Stomach (tissue), 9 donors: ENCODE results near the gene LGALS8. TPM values are rescaled to one million over a fixed set of nuclear protein-coding genes. Genes with fewer than 3 reads are reported as not detected.

Experiments used
- DNase-seq, 2 donors: peaks; one replicate each; pipeline versions ENCODE4 v3.0.0 to v3.0.0-alpha.2; 2013 to 2019
- H3K27ac ChIP-seq, 5 donors: fragments of 200-600 bp in 4 of 5; sonication (generic) in 4 of 5; one replicate each; pipeline ENCODE4 v1.5.1; 2013 to 2019; ENCODE audit warnings: mild to moderate bottlenecking in 1 of 5, moderate library complexity in 1 of 5
- H3K27me3 ChIP-seq, 3 donors: fragments of 200-600 bp; sonication (generic); one replicate each; pipeline ENCODE4 v1.5.1; 2017 to 2019; ENCODE audit warnings: mixed run types in 1 of 3
- H3K36me3 ChIP-seq, 4 donors: fragments of 200-600 bp; sonication (generic); 1 replicate in 3 of 4; 2 replicates in 1 of 4; pipeline ENCODE4 v1.5.1; 2016 to 2019
- H3K4me1 ChIP-seq, 4 donors: fragments of 200-600 bp; sonication (generic); one replicate each; pipeline ENCODE4 v1.5.1; 2016 to 2019
- H3K4me3 ChIP-seq, 4 donors: fragments of 200-600 bp; sonication (generic) in 3 of 4; one replicate each; pipeline ENCODE4 v1.5.1; 2016 to 2019; ENCODE audit warnings: mild to moderate bottlenecking in 1 of 4
- H3K9me3 ChIP-seq, 4 donors: fragments of 200-600 bp; sonication (generic); one replicate each; pipeline ENCODE4 v1.5.1; 2016 to 2019
- EP300 ChIP-seq: sonication (generic); formaldehyde crosslinking; IDR thresholded peaks from one replicate; pipeline ENCODE4 v1.6.1; 2017; ENCODE audit warnings: antibody characterized with exemption
- POLR2A ChIP-seq, 4 donors: fragments of 450-650 bp; IDR thresholded peaks; one replicate each; pipeline ENCODE4 v1.6.1; 2016; ENCODE audit warnings: antibody characterized with exemption in 4 of 4, control low read depth in 2 of 4, mild to moderate bottlenecking in 1 of 4, moderate library complexity in 1 of 4
- POLR2AphosphoS5 ChIP-seq, 3 donors: sonication (generic); formaldehyde crosslinking; IDR thresholded peaks; one replicate each; pipeline ENCODE4 v1.6.1; 2016; ENCODE audit warnings: antibody characterized with exemption in 3 of 3
- WGBS, 5 donors: extraction: QIAGEN DNeasy Blood & Tissue Kit in 3 of 5; methylation state at CpG; one replicate each; pipeline versions ENCODE4 v1.1.5 to v1.1.7; 2013 to 2018; 5-methylcytosine and 5-hydroxymethylcytosine counted together
- intact Hi-C: fragments of 100-400 bp; cut with DNase I; formaldehyde crosslinking; loops from one replicate; pipeline ENCODE4 v1.15.1; 2023; ENCODE audit warnings: low total_unique reads
- polyA plus RNA-seq, 3 donors: library from polyadenylated mRNA; stranded (reverse); fragments of 200-250 nt; gene quantifications; one replicate each; pipeline ENCODE4 v1.2.3, GENCODE V29; 2013
- total RNA-seq, 5 donors: library from RNA; depleted of rRNA; stranded (reverse); fragments of >200 nt; gene quantifications; one replicate each; pipeline versions ENCODE4 v1.1.0 to v1.2.3, GENCODE V29; 2014 to 2016
- TF ChIP-seq, protein P1 (sequence below), 7 experiments: fragments of 450-650 bp in 4 of 7; fragments of 200-600 bp in 3 of 7; sonication (generic) in 3 of 7; IDR thresholded peaks; one replicate each; pipeline ENCODE4 v1.5.1; 2016 to 2019; ENCODE audit warnings: antibody characterized with exemption in 7 of 7, control low read depth in 2 of 7, mild to moderate bottlenecking in 1 of 7
- donor health status: healthy with polysubstance abuse.
- donor health status: Bipolar disorder and iron deficiency.
- donor health status: healthy.

Gene LGALS8
- total and polyA plus RNA-seq, 8 donors: 17.9 to 142 (median 55.7) TPM

GRCh38 chr1:236535662-236536161 lies 11.9 kb downstream of the LGALS8 start:
- intact Hi-C loops: no loop called here
- TF ChIP-seq EP300: no peak
- TF ChIP-seq POLR2AphosphoS5 (IDR thresholded peaks at IDR 0.05): no peak
- TF ChIP-seq, protein P1, sequence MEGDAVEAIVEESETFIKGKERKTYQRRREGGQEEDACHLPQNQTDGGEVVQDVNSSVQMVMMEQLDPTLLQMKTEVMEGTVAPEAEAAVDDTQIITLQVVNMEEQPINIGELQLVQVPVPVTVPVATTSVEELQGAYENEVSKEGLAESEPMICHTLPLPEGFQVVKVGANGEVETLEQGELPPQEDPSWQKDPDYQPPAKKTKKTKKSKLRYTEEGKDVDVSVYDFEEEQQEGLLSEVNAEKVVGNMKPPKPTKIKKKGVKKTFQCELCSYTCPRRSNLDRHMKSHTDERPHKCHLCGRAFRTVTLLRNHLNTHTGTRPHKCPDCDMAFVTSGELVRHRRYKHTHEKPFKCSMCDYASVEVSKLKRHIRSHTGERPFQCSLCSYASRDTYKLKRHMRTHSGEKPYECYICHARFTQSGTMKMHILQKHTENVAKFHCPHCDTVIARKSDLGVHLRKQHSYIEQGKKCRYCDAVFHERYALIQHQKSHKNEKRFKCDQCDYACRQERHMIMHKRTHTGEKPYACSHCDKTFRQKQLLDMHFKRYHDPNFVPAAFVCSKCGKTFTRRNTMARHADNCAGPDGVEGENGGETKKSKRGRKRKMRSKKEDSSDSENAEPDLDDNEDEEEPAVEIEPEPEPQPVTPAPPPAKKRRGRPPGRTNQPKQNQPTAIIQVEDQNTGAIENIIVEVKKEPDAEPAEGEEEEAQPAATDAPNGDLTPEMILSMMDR (IDR thresholded peaks at IDR 0.05): no peak
- no peak for TF ChIP-seq POLR2A (IDR thresholded peaks at IDR 0.05)
- Histone ChIP-seq H3K9me3 (no peaks in the 10 kb centered on the region), H3K27ac (no peak overlapping the region), H3K4me1 (peaks cover 5 to 24% (median 12%) of the 10 kb centered on the region in 4 donors), H3K27me3 (no peaks in the 10 kb centered on the region), H3K4me3 (no peak overlapping the region), H3K36me3 (peaks cover 9 to 86% (median 65%) of the 10 kb centered on the region in 4 donors)
- no peak for DNase-seq
- 87 to 91% (median 89%) methylated on average over 6 of the region's 6 CpGs for WGBS, 5 donors

GRCh38 chr1:236536540-236536939 lies 12.8 kb downstream of the LGALS8 start:
- Histone ChIP-seq H3K4me3 (no peak overlapping the region), H3K36me3 (peaks cover 14 to 86% (median 73%) of the 10 kb centered on the region in 4 donors), H3K27ac (no peak overlapping the region), H3K9me3 (no peaks in the 10 kb centered on the region), H3K27me3 (no peaks in the 10 kb centered on the region), H3K4me1 (peaks cover 5 to 16% (median 10%) of the 10 kb centered on the region in 4 donors)
- 63 to 76% (median 73%) methylated on average over 5 of the region's 5 CpGs for WGBS, 5 donors
- no peak for DNase-seq
- intact Hi-C loops: no loop called here
- no peak for TF ChIP-seq EP300
- no peak for TF ChIP-seq POLR2AphosphoS5 (IDR thresholded peaks at IDR 0.05)
- TF ChIP-seq, protein P1 (IDR thresholded peaks at IDR 0.05): no peak
- TF ChIP-seq POLR2A (IDR thresholded peaks at IDR 0.05): no peak

DNA sequence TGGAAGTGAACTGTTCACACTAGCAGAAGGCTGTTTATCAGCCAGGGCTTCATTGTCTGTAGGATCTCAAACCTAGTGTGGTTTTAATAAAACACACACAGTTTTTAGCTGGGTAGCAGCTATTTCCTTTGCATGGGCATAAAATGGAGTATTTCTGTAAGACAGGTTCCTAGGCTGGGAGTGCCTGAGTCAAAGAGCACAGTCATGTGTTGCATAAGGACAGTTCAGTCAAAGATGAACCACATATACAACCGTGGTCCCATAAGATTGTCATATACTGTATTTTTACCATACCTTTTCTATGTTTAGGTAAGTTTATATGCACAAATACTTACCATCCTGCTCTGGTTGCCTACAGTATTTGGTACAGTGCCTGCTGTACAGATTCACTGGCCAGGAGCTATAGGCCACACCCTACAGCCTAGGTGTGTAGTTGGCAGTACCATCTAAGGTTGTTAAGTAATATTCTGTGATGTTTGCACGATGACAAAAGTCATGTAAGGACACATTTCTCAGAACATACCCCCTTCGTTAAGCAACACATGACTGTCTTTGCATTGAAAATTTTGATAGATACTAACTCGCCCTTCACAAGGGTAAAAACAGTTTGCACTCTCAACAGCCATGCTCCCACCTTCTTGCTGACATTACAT lies 17.2 kb downstream of the LGALS8 start:
- Histone ChIP-seq H3K27ac (no peak overlapping the region), H3K4me1 (no peaks in the 10 kb centered on the region), H3K9me3 (no peaks in the 10 kb centered on the region), H3K36me3 (peaks cover 44 to 99% (median 96%) of the 10 kb centered on the region in 4 donors), H3K4me3 (no peak overlapping the region), H3K27me3 (no peaks in the 10 kb centered on the region)
- TF ChIP-seq EP300 (no peak), POLR2AphosphoS5 (IDR thresholded peaks at IDR 0.05) (no peak), POLR2A (IDR thresholded peaks at IDR 0.05) (no peak)
- TF ChIP-seq, protein P1 (IDR thresholded peaks at IDR 0.05): no peak
- DNase-seq: no peak
- WGBS, 5 donors: 68 to 82% (median 68%) methylated on average over 4 of the region's 4 CpGs
- intact Hi-C loops: no loop called here

- Histone ChIP-seq H3K27me3 (no peaks in the 10 kb centered on the region), H3K4me1 (no peaks in the 10 kb centered on the region), H3K9me3 (no peaks in the 10 kb centered on the region), H3K4me3 (no peak overlapping the region), H3K27ac (no peak overlapping the region), H3K36me3 (peaks cover 42 to 99% (median 96%) of the 10 kb centered on the region in 4 donors)
- WGBS, 5 donors: 91 to 95% (median 95%) methylated on average over 4 of the region's 4 CpGs
- no peak for DNase-seq
- intact Hi-C loops: no loop called here
- no peak for TF ChIP-seq EP300
- no peak for TF ChIP-seq POLR2AphosphoS5 (IDR thresholded peaks at IDR 0.05)
- TF ChIP-seq POLR2A (IDR thresholded peaks at IDR 0.05): no peak
- TF ChIP-seq, protein P1 (IDR thresholded peaks at IDR 0.05): no peak
Observed at GRCh38 chr1:236541710-236542109, 17.9 kb downstream of the LGALS8 start.
